ENCODE results near the gene LEMD2.

DNA sequence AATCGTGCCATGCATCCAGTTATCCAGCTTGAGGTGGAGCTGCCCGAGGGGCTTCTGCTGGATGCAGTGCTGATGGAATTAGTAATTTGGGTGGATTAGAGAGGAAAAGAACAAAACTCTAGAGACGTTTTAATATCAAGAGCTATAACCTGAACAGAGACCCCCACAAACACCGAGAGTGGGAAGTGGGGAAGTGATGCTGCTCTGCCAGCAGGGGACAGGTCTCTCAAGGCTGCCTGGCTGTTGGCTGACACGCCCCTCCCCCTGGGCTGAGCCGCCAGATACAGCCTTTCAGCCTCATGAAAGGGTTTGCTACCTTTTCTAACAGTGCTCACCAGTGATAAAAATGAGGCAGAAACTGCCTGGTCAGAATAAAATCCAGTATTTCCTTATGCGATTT, 9.6 kb downstream of the LEMD2 start:
- TF ChIP-seq POLR2A (IDR thresholded peaks at IDR 0.05) (no peak), POLR2AphosphoS5 (IDR thresholded peaks at IDR 0.05) (no peak)
